ENCODE data around the gene AXIN1.

Gene AXIN1

DNA sequence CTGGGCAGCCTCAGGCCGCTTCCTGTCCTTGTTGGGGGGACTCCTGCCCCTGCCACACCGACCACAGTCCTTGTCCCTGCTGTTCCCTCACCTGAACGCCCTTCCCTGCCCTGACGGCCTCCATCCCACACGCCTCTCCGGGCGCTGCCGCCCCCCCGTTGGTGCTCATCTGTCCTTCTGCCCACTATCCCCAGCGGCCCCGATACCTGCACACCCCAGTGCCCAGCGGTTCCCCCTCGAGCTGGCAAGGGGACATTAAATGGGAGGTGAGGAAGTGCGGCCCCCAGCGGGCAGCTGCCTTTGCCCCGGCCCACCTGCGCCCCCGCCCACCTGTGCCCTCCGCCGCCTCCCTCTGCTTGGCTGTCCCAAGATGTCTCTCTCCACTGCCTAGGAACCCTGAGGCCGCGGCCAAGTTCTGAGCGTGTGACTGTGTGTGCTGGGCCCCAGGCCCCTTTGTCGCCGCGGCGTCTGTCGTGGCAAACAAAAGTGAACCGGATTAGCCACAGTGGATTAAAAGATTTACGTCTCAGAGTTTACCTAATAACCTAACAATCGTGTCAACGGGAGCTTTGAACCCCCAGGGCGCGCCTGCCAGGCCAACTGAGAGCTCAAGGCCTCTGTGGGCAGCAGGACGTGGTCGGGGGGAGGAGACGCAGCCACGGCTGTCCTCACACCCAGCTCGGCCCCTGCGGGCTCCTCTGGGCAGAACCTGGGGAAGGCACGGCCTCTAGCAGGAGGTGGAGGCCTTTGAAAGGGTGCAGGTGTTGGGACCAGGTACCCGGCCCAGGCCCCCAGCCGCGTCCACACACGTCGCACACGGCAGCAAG is 7.6 kb upstream of the AXIN1 start:
- Histone ChIP-seq H3K4me1 (ENCODE audit: insufficient read depth, low read length, poor library complexity, severe bottlenecking) (peaks cover 7% of the 10 kb centered on the region), H2AFZ (ENCODE audit: low read length) (no peak overlapping the region)
- TF ChIP-seq, protein P1, sequence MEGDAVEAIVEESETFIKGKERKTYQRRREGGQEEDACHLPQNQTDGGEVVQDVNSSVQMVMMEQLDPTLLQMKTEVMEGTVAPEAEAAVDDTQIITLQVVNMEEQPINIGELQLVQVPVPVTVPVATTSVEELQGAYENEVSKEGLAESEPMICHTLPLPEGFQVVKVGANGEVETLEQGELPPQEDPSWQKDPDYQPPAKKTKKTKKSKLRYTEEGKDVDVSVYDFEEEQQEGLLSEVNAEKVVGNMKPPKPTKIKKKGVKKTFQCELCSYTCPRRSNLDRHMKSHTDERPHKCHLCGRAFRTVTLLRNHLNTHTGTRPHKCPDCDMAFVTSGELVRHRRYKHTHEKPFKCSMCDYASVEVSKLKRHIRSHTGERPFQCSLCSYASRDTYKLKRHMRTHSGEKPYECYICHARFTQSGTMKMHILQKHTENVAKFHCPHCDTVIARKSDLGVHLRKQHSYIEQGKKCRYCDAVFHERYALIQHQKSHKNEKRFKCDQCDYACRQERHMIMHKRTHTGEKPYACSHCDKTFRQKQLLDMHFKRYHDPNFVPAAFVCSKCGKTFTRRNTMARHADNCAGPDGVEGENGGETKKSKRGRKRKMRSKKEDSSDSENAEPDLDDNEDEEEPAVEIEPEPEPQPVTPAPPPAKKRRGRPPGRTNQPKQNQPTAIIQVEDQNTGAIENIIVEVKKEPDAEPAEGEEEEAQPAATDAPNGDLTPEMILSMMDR (conservative IDR thresholded peaks at IDR 0.05; ENCODE audit: low read length), result no peak

DNA sequence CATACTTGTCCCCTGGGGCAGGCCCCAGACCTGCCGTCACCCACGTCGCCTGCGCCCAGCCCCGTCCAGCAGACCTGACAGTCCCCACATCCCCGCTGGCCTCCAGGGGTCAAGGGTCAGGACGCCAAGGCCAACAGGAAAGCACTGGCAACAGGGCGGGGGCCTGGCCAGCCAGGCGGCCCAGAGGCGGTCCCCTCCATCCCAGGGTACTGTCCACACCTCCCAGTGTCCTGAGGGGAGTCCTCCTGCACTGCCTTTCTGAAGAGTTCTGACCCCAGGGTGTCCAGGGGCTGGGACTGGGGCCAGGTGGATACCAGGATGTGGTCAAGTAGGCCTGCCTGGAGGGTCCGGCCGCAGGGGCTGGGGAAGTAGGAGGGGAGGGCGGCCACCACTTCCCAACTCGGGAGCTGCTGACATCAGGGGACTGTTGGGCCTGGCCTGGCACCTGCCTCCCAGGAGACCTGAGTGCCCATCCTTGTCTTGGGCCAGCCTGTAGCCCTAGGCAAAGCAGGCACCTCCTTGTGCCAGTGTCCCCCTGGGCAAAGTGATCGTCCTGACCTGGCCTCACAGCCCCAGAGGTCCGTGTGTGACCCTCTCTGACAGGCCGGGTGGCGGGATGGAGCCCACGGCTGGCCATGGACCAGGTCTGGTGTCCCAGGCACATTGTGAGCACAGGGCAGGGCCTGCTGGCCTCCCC is 6.7 kb upstream of the AXIN1 start:
- H3K9ac ChIP-seq (ENCODE audit: low read depth, low read length, poor library complexity, severe bottlenecking), result no peak overlapping the region
- H3K9me3 ChIP-seq (ENCODE audit: insufficient read depth, low read depth, low read length), result no peaks in the 10 kb centered on the region
- H3K79me2 ChIP-seq (ENCODE audit: insufficient read depth, low read length), result no peaks in the 10 kb centered on the region
- H3K27me3 ChIP-seq (ENCODE audit: insufficient read depth, low read length, poor library complexity, severe bottlenecking), result no peaks in the 10 kb centered on the region
- no peak overlapping the region for H3K4me3 ChIP-seq (ENCODE audit: low read length, poor library complexity, severe bottlenecking)
- H4K20me1 ChIP-seq (ENCODE audit: insufficient read depth, low read length, poor library complexity, severe bottlenecking), result no peaks in the 10 kb centered on the region
- no peaks in the 10 kb centered on the region for H3F3A ChIP-seq (ENCODE audit: low read depth)
- no peak overlapping the region for H2AFZ ChIP-seq (ENCODE audit: low read length)
- no peaks in the 10 kb centered on the region for H3K9me2 ChIP-seq (replicated peaks; ENCODE audit: low read depth, low read length)
- H3K4me2 ChIP-seq (ENCODE audit: low read depth, low read length, poor library complexity, severe bottlenecking), result no peak overlapping the region
- TF ChIP-seq, protein P1 (conservative IDR thresholded peaks at IDR 0.05; ENCODE audit: low read length), result no peak
- TF ChIP-seq EZH2phosphoT487 (IDR thresholded peaks at IDR 0.05; ENCODE audit: borderline replicate concordance), result no peak
- peaks cover 16% of the 10 kb centered on the region for H3K4me1 ChIP-seq (ENCODE audit: insufficient read depth, low read length, poor library complexity, severe bottlenecking)
- H3K36me3 ChIP-seq (ENCODE audit: insufficient read depth, low read length), result no peaks in the 10 kb centered on the region

More for the DNA sequence above, 7.6 kb upstream of the AXIN1 start:
- H3K9me3 ChIP-seq (ENCODE audit: insufficient read depth, low read depth, low read length), result no peaks in the 10 kb centered on the region
- H3K27me3 ChIP-seq (ENCODE audit: insufficient read depth, low read length, poor library complexity, severe bottlenecking), result no peaks in the 10 kb centered on the region
- no peak overlapping the region for H3K9ac ChIP-seq (ENCODE audit: low read depth, low read length, poor library complexity, severe bottlenecking)
- no peak overlapping the region for H3K4me3 ChIP-seq (ENCODE audit: low read length, poor library complexity, severe bottlenecking)
- no peaks in the 10 kb centered on the region for H3F3A ChIP-seq (ENCODE audit: low read depth)
- no peaks in the 10 kb centered on the region for H4K20me1 ChIP-seq (ENCODE audit: insufficient read depth, low read length, poor library complexity, severe bottlenecking)
- no peaks in the 10 kb centered on the region for H3K79me2 ChIP-seq (ENCODE audit: insufficient read depth, low read length)
- H3K9me2 ChIP-seq (replicated peaks; ENCODE audit: low read depth, low read length), result no peaks in the 10 kb centered on the region
- H3K4me2 ChIP-seq (ENCODE audit: low read depth, low read length, poor library complexity, severe bottlenecking), result no peak overlapping the region
- H3K36me3 ChIP-seq (ENCODE audit: insufficient read depth, low read length), result no peaks in the 10 kb centered on the region

DNA sequence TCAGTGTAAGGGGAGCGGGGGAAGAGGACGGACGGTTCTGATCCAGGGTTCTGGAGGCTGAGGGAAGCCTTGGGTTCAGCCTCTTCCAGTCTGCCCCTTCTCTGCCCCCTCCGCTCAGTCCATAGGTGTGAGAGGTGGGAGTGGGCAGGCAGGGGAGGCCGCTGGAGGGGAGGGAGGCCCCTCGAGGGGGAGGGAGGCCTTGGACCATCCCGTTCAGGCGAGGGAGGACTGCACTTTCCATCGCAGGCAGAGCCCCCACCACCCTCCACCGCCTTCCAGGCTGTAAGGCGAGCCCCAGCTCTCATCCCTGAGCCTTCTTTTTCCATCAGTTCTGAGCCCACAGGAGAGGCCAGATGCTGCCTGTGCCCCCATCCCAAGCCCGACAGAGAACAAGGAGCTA is 4.2 kb upstream of the AXIN1 start:
- no peak overlapping the region for H3K4me2 ChIP-seq (ENCODE audit: low read depth, low read length, poor library complexity, severe bottlenecking)
- no peaks in the 10 kb centered on the region for H3F3A ChIP-seq (ENCODE audit: low read depth)
- H4K20me1 ChIP-seq (ENCODE audit: insufficient read depth, low read length, poor library complexity, severe bottlenecking), result no peaks in the 10 kb centered on the region
- peaks cover 17% of the 10 kb centered on the region for H3K4me1 ChIP-seq (ENCODE audit: insufficient read depth, low read length, poor library complexity, severe bottlenecking)
- H3K4me3 ChIP-seq (ENCODE audit: low read length, poor library complexity, severe bottlenecking), result no peak overlapping the region
- H3K36me3 ChIP-seq (ENCODE audit: insufficient read depth, low read length), result no peaks in the 10 kb centered on the region
- TF ChIP-seq, protein P1 (conservative IDR thresholded peaks at IDR 0.05; ENCODE audit: low read length), result no peak
- TF ChIP-seq EZH2phosphoT487 (IDR thresholded peaks at IDR 0.05; ENCODE audit: borderline replicate concordance), result no peak
- H3K79me2 ChIP-seq (ENCODE audit: insufficient read depth, low read length), result peaks cover 3% of the 10 kb centered on the region; the same call in 1 of the 2 replicates
- H3K27me3 ChIP-seq (ENCODE audit: insufficient read depth, low read length, poor library complexity, severe bottlenecking), result no peaks in the 10 kb centered on the region
- no peak overlapping the region for H2AFZ ChIP-seq (ENCODE audit: low read length)
- H3K9ac ChIP-seq (ENCODE audit: low read depth, low read length, poor library complexity, severe bottlenecking), result no peak overlapping the region
- no peaks in the 10 kb centered on the region for H3K9me3 ChIP-seq (ENCODE audit: insufficient read depth, low read depth, low read length)
- no peaks in the 10 kb centered on the region for H3K9me2 ChIP-seq (replicated peaks; ENCODE audit: low read depth, low read length)

Measured in Loucy (cell line).